Stomach (tissue), 9 donors: ENCODE measurements around the gene PRKG1. TPM values are rescaled to one million over a fixed set of nuclear protein-coding genes. Genes with fewer than 3 reads are reported as not detected.
"Not testable (repeated sequence)": the region's sequence is repeated elsewhere in the genome, so short reads cannot be mapped to it uniquely, and the experiment has no call there.

Experiments used
- DNase-seq, 2 donors: peaks; one replicate each; pipeline versions ENCODE4 v3.0.0 to v3.0.0-alpha.2; 2013 to 2019
- H3K27ac ChIP-seq, 5 donors: fragments of 200-600 bp in 4 of 5; sonication (generic) in 4 of 5; one replicate each; pipeline ENCODE4 v1.5.1; 2013 to 2019; ENCODE audit warnings: mild to moderate bottlenecking in 1 of 5, moderate library complexity in 1 of 5
- H3K27me3 ChIP-seq, 3 donors: fragments of 200-600 bp; sonication (generic); one replicate each; pipeline ENCODE4 v1.5.1; 2017 to 2019; ENCODE audit warnings: mixed run types in 1 of 3
- H3K36me3 ChIP-seq, 4 donors: fragments of 200-600 bp; sonication (generic); 1 replicate in 3 of 4; 2 replicates in 1 of 4; pipeline ENCODE4 v1.5.1; 2016 to 2019
- H3K4me1 ChIP-seq, 4 donors: fragments of 200-600 bp; sonication (generic); one replicate each; pipeline ENCODE4 v1.5.1; 2016 to 2019
- H3K4me3 ChIP-seq, 4 donors: fragments of 200-600 bp; sonication (generic) in 3 of 4; one replicate each; pipeline ENCODE4 v1.5.1; 2016 to 2019; ENCODE audit warnings: mild to moderate bottlenecking in 1 of 4
- H3K9me3 ChIP-seq, 4 donors: fragments of 200-600 bp; sonication (generic); one replicate each; pipeline ENCODE4 v1.5.1; 2016 to 2019
- CTCF ChIP-seq, 7 experiments: fragments of 450-650 bp in 4 of 7; fragments of 200-600 bp in 3 of 7; sonication (generic) in 3 of 7; IDR thresholded peaks; one replicate each; pipeline ENCODE4 v1.5.1; 2016 to 2019; ENCODE audit warnings: antibody characterized with exemption in 7 of 7, control low read depth in 2 of 7, mild to moderate bottlenecking in 1 of 7
- EP300 ChIP-seq: sonication (generic); formaldehyde crosslinking; IDR thresholded peaks from one replicate; pipeline ENCODE4 v1.6.1; 2017; ENCODE audit warnings: antibody characterized with exemption
- POLR2A ChIP-seq, 4 donors: fragments of 450-650 bp; IDR thresholded peaks; one replicate each; pipeline ENCODE4 v1.6.1; 2016; ENCODE audit warnings: antibody characterized with exemption in 4 of 4, control low read depth in 2 of 4, mild to moderate bottlenecking in 1 of 4, moderate library complexity in 1 of 4
- POLR2AphosphoS5 ChIP-seq, 3 donors: sonication (generic); formaldehyde crosslinking; IDR thresholded peaks; one replicate each; pipeline ENCODE4 v1.6.1; 2016; ENCODE audit warnings: antibody characterized with exemption in 3 of 3
- WGBS, 5 donors: extraction: QIAGEN DNeasy Blood & Tissue Kit in 3 of 5; methylation state at CpG; one replicate each; pipeline versions ENCODE4 v1.1.5 to v1.1.7; 2013 to 2018; 5-methylcytosine and 5-hydroxymethylcytosine counted together
- intact Hi-C: fragments of 100-400 bp; cut with DNase I; formaldehyde crosslinking; loops from one replicate; pipeline ENCODE4 v1.15.1; 2023; ENCODE audit warnings: low total_unique reads
- polyA plus RNA-seq, 3 donors: library from polyadenylated mRNA; stranded (reverse); fragments of 200-250 nt; gene quantifications; one replicate each; pipeline ENCODE4 v1.2.3, GENCODE V29; 2013
- total RNA-seq, 5 donors: library from RNA; depleted of rRNA; stranded (reverse); fragments of >200 nt; gene quantifications; one replicate each; pipeline versions ENCODE4 v1.1.0 to v1.2.3, GENCODE V29; 2014 to 2016
- donor health status: healthy with polysubstance abuse.
- donor health status: Bipolar disorder and iron deficiency.
- donor health status: healthy.

The PRKG1 gene
- total and polyA plus RNA-seq, 8 donors, result 1.5 to 89.2 (median 14.3) TPM

- H3K9me3 ChIP-seq, result no peaks in the 10 kb centered on the region
- no peak overlapping the region for H3K4me3 ChIP-seq
- no peaks in the 10 kb centered on the region for H3K27me3 ChIP-seq
- WGBS, 5 donors, result 73 to 100% (median 95%) methylated on average over 1 of the region's 1 CpG
- intact Hi-C loops, result no loop called here
- no peak for TF ChIP-seq EP300
- no peak for TF ChIP-seq POLR2A (IDR thresholded peaks at IDR 0.05)
- no peak overlapping the region for H3K27ac ChIP-seq
- H3K4me1 ChIP-seq, result peaks cover 0 to 15% (median 3%) of the 10 kb centered on the region in 4 donors
- DNase-seq, result no peak
- no peaks in the 10 kb centered on the region for H3K36me3 ChIP-seq
Observed at GRCh38 chr10:51340366-51340765, 266.1 kb downstream of the PRKG1 start.

- intact Hi-C loops, result no loop called here
- no peaks in the 10 kb centered on the region for H3K36me3 ChIP-seq
- H3K27me3 ChIP-seq, result no peaks in the 10 kb centered on the region
- 44 to 65% (median 51%) methylated on average over 4 of the region's 4 CpGs for WGBS, 5 donors
- no peaks in the 10 kb centered on the region for H3K9me3 ChIP-seq
- no peak overlapping the region for H3K4me3 ChIP-seq
- no peak overlapping the region for H3K27ac ChIP-seq
- DNase-seq, result peak in 1 of 2 donors; percentile 33
- TF ChIP-seq POLR2A (IDR thresholded peaks at IDR 0.05) (no peak), CTCF (IDR thresholded peaks at IDR 0.05) (no peak), POLR2AphosphoS5 (IDR thresholded peaks at IDR 0.05) (no peak), EP300 (no peak)
- H3K4me1 ChIP-seq, result peaks cover 0 to 15% (median 3%) of the 10 kb centered on the region in 4 donors
Observed at GRCh38 chr10:51340845-51341610, 266.7 kb downstream of the PRKG1 start.

DNA sequence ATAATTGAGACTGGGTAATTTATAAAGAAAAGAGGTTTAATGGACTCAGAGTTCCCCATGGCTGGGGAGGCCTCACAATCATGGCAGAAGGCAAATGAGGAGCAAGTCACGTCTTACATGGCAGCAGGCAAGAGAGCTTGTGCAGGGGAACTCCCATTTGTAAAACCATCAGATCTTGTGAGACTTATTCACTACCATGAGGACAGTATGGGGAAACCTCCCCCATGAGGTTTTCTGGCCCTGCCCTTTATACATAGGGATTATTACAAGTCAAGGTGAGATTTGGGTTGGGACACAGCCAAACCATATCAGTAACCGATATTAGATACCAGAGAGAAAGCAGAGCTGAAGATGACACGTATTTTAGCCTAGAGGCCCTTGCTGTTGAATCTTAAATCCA lies 267.5 kb downstream of the PRKG1 start:
- H3K9me3 ChIP-seq, intact Hi-C loops, H3K27ac ChIP-seq, DNase-seq, H3K36me3 ChIP-seq, H3K4me3 ChIP-seq, H3K27me3 ChIP-seq: not testable (repeated sequence)
- peaks cover 0 to 15% (median 3%) of the 10 kb centered on the region in 4 donors for H3K4me1 ChIP-seq
- WGBS, 5 donors, result 76 to 85% (median 79%) methylated on average over 3 of the region's 3 CpGs

DNA sequence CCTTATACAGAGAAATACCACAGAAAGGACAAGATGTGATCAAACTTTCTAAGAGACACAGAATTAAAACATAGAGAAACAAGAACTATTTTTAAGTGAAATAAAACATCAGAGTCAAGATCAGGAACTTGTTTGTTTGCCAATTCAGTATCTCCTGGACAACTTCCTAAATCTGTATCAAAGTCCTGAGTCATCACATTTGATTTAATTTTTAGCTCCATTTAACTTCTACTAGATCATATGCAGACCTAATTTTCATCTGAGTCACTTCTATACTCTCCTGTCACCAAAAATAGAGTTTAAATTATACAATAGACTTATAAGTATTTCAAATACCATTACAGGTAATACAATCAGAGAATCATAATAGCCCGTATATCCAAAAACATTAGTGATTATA lies 268.1 kb downstream of the PRKG1 start:
- no peaks in the 10 kb centered on the region for H3K27me3 ChIP-seq
- H3K4me1 ChIP-seq, result peaks cover 0 to 15% (median 3%) of the 10 kb centered on the region in 4 donors
- no peak for DNase-seq
- no peaks in the 10 kb centered on the region for H3K36me3 ChIP-seq
- intact Hi-C loops, result no loop called here
- 93 to 96% (median 94%) methylated on average over 1 of the region's 1 CpG for WGBS, 5 donors
- no peaks in the 10 kb centered on the region for H3K9me3 ChIP-seq
- no peak for TF ChIP-seq EP300
- no peak overlapping the region for H3K4me3 ChIP-seq
- no peak overlapping the region for H3K27ac ChIP-seq

DNA sequence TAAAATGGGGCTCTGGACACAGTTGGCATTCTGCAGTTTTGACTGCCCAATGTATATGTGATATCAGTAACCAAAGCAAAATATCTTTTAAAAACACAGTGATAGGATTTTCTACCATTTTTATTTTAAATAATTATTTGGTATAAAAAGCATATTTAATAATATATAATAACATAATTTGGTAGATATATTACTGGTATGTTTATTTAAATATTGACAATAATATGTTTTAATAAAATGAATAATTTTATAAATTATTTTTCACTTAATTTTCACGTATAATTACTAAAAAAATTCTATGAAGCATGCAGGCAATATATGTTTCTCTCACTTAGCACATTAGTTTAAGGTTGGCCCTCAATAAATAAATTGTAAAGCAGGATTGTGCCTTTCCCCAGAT lies 269.1 kb downstream of the PRKG1 start:
- TF ChIP-seq EP300, result no peak
- TF ChIP-seq POLR2A (IDR thresholded peaks at IDR 0.05), result no peak
- no peak for TF ChIP-seq POLR2AphosphoS5 (IDR thresholded peaks at IDR 0.05)
- TF ChIP-seq CTCF (IDR thresholded peaks at IDR 0.05), result no peak
- WGBS, 5 donors, result 87 to 92% (median 92%) methylated on average over 1 of the region's 1 CpG
- H3K27me3 ChIP-seq, result no peaks in the 10 kb centered on the region
- no peaks in the 10 kb centered on the region for H3K36me3 ChIP-seq
- H3K9me3 ChIP-seq, result no peaks in the 10 kb centered on the region
- intact Hi-C loops, result no loop called here
- H3K4me1 ChIP-seq, result peaks cover 0 to 15% (median 3%) of the 10 kb centered on the region in 4 donors
- H3K27ac ChIP-seq, result no peak overlapping the region
- no peak for DNase-seq
- no peak overlapping the region for H3K4me3 ChIP-seq

DNA sequence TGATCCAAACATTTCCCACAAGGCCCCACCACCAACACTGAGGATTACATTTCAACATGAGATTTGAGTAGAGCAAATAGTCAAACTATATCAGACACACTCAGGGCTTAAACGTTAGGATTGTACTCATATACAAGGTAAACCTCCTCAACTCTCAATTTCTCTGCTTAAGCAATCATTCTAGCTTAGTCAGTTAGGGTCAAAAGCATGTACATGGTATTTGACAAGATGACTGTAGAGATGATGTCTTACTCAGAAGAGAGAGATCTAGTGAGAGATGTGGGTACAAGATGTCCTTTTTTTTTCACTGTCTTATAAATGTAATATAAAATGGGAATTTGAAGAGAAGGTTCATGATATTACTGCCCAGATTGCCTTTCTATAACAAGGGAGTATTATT lies 270.1 kb downstream of the PRKG1 start:
- Histone ChIP-seq H3K27me3 (no peaks in the 10 kb centered on the region), H3K4me1 (peaks cover 0 to 15% (median 3%) of the 10 kb centered on the region in 4 donors), H3K36me3 (no peaks in the 10 kb centered on the region), H3K9me3 (no peaks in the 10 kb centered on the region), H3K27ac (no peak overlapping the region), H3K4me3 (no peak overlapping the region)
- intact Hi-C loops, result no loop called here
- DNase-seq, result no peak
- TF ChIP-seq CTCF (IDR thresholded peaks at IDR 0.05) (no peak), EP300 (no peak), POLR2AphosphoS5 (IDR thresholded peaks at IDR 0.05) (no peak), POLR2A (IDR thresholded peaks at IDR 0.05) (no peak)
- WGBS, 5 donors, result 56 to 76% (median 69%) methylated on average over 1 of the region's 1 CpG
